ENCODE measurements around the gene ATP8B4. TPM values are rescaled to one million over a fixed set of nuclear protein-coding genes. Genes with fewer than 3 reads are reported as not detected.

ATP8B4 gene
- total RNA-seq, 2 donors from 2014 or later = 8.3 to 55.7 TPM

DNA sequence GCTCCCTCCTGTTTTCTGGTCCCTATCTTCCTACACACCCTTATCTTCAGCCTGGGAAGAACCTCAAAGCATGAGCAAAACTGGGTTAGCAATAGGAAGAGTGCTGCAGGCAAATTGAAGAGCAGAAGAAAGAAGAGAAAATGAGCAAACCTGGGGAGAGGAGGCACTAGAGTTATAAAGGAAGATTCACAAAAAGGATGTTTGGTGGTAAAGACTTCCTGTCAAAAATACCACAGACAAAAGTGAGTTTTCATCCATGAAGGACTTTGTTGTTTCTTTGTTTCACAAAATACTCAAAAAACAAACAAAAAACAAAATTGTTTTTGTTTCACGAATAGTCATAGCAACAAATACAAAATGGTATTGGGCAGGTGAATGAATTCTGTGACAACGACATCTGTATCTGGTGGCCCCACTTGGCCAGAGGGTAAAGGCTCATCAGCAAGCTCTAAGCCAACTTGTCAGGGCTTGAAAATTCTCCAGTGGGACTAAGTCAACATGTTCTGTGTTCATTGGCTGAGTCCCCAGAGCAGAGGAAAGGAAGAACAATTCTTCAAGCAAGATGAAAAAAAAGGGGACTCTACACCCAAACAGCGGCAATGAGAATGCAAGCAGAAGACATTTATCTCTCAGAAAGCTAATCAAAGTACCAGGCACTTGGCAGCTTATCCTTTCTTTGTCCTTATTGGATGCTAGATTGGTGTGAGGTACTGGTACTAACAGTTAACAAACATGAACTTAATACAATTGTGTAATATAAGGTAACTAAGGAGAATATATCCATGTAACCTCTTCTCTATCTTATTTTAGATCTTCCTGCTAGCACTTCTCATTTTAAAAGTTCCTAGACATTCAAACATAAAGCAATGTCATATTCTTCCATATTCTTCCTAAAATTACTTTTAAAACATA lies 9.7 kb downstream of the ATP8B4 start:
- no peak for TF ChIP-seq POLR2AphosphoS5 (IDR thresholded peaks at IDR 0.05)
- TF ChIP-seq, protein P1, sequence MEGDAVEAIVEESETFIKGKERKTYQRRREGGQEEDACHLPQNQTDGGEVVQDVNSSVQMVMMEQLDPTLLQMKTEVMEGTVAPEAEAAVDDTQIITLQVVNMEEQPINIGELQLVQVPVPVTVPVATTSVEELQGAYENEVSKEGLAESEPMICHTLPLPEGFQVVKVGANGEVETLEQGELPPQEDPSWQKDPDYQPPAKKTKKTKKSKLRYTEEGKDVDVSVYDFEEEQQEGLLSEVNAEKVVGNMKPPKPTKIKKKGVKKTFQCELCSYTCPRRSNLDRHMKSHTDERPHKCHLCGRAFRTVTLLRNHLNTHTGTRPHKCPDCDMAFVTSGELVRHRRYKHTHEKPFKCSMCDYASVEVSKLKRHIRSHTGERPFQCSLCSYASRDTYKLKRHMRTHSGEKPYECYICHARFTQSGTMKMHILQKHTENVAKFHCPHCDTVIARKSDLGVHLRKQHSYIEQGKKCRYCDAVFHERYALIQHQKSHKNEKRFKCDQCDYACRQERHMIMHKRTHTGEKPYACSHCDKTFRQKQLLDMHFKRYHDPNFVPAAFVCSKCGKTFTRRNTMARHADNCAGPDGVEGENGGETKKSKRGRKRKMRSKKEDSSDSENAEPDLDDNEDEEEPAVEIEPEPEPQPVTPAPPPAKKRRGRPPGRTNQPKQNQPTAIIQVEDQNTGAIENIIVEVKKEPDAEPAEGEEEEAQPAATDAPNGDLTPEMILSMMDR (IDR thresholded peaks at IDR 0.05) = no peak
- no peak for TF ChIP-seq POLR2A (IDR thresholded peaks at IDR 0.05)
- Histone ChIP-seq H3K27ac (no peak overlapping the region), H3K4me1 (replicated peaks) (no peaks in the 10 kb centered on the region), H3K9me3 (no peaks in the 10 kb centered on the region), H3K36me3 (no peaks in the 10 kb centered on the region), H3K27me3 (replicated peaks; ENCODE audit: insufficient read depth) (no peaks in the 10 kb centered on the region), H3K4me3 (no peak overlapping the region)
- intact Hi-C loops (cut with DNase I) = no loop called here
- WGBS = 16% methylated on average over 3 of the region's 3 CpGs
- peak; percentile 27 for DNase-seq (ENCODE audit: low spot score)

- DNase-seq (ENCODE audit: low spot score) = no peak
- no peaks in the 10 kb centered on the region for H3K27me3 ChIP-seq (replicated peaks; ENCODE audit: insufficient read depth)
- no peaks in the 10 kb centered on the region for H3K9me3 ChIP-seq
- no peak overlapping the region for H3K27ac ChIP-seq
- intact Hi-C loops (cut with DNase I) = no loop called here
- H3K4me1 ChIP-seq (replicated peaks) = no peaks in the 10 kb centered on the region
- no peak for TF ChIP-seq POLR2A (IDR thresholded peaks at IDR 0.05)
- no peak for TF ChIP-seq POLR2AphosphoS5 (IDR thresholded peaks at IDR 0.05)
- TF ChIP-seq, protein P1 (IDR thresholded peaks at IDR 0.05) = no peak
- no peaks in the 10 kb centered on the region for H3K36me3 ChIP-seq
- WGBS = 86% methylated on average over 4 of the region's 4 CpGs
- no peak overlapping the region for H3K4me3 ChIP-seq
Observed at GRCh38 chr15:50108461-50108860, 10.6 kb downstream of the ATP8B4 start.

GRCh38 chr15:50107591-50108408 lies 11.2 kb downstream of the ATP8B4 start:
- Histone ChIP-seq H3K9me3 (no peaks in the 10 kb centered on the region), H3K4me3 (no peak overlapping the region), H3K36me3 (no peaks in the 10 kb centered on the region), H3K27ac (no peak overlapping the region), H3K27me3 (replicated peaks; ENCODE audit: insufficient read depth) (no peaks in the 10 kb centered on the region), H3K4me1 (replicated peaks) (no peaks in the 10 kb centered on the region)
- intact Hi-C loops (cut with DNase I) = no loop called here
- no peak for DNase-seq (ENCODE audit: low spot score)
- TF ChIP-seq, protein P1 (IDR thresholded peaks at IDR 0.05) = no peak
- TF ChIP-seq POLR2AphosphoS5 (IDR thresholded peaks at IDR 0.05) (no peak), POLR2A (IDR thresholded peaks at IDR 0.05) (no peak)
- 87% methylated on average over 7 of the region's 7 CpGs for WGBS

- no peaks in the 10 kb centered on the region for H3K27me3 ChIP-seq (replicated peaks; ENCODE audit: insufficient read depth)
- H3K36me3 ChIP-seq = no peaks in the 10 kb centered on the region
- 74% methylated on average over 4 of the region's 4 CpGs for WGBS
- intact Hi-C loops (cut with DNase I) = no loop called here
- no peaks in the 10 kb centered on the region for H3K4me1 ChIP-seq (replicated peaks)
- H3K27ac ChIP-seq = no peak overlapping the region
- TF ChIP-seq, protein P1 (IDR thresholded peaks at IDR 0.05) = no peak
- TF ChIP-seq POLR2AphosphoS5 (IDR thresholded peaks at IDR 0.05) (no peak), POLR2A (IDR thresholded peaks at IDR 0.05) (no peak)
- no peak for DNase-seq (ENCODE audit: low spot score)
- H3K4me3 ChIP-seq = no peak overlapping the region
- no peaks in the 10 kb centered on the region for H3K9me3 ChIP-seq
Observed at GRCh38 chr15:50107157-50107556, 11.9 kb downstream of the ATP8B4 start.

All from prostate gland (tissue), 2 donors.